K562 (cell line): ENCODE measurements around the gene TRAF3IP1. TPM values are rescaled to one million over a fixed set of nuclear protein-coding genes. Genes with fewer than 3 reads are reported as not detected.

Experiments used
- ATAC-seq: fragments of 200-7000 bp; cut with Tn5 transposase; 3 replicates; pipeline ENCODE4 v1.9.1; 2020; ENCODE audit warnings: moderate library complexity
- BruUV-seq: library from RNA; stranded (reverse); fragments of 400-500 nt; replicated peaks from 2 replicates; lab custom pipeline; 2021; lab: Mats Ljungman, UMichigan
- CTCF ChIA-PET: fragments of 300-600 bp; formaldehyde crosslinking; extraction: SDS; loops from one replicate; lab custom pipeline; 2021; ENCODE audit warnings: low intra/inter-chr PET ratio; lab: Yijun Ruan, JAX
- POLR2A ChIA-PET: fragments of 300-600, 350-650 bp; sonication (Branson Sonifier 250); formaldehyde crosslinking; extraction: SDS; loops from one replicate; lab custom pipeline; 2021; ENCODE audit warnings: antibody characterized with exemption, inconsistent platforms; lab: Yijun Ruan, JAX
- DNase-seq, 4 experiments: peaks; one replicate each; pipeline versions ENCODE4 v3.0.0 to v3.0.0-alpha.2; 2011 to 2018; ENCODE audit warnings: low spot score in 3 of 4, mixed read lengths in 3 of 4; ENCODE audit errors: extremely low read depth in 1 of 4
- FAIRE-seq: peaks from 2 replicates; lab custom pipeline; 2011; peaks lifted over from hg19 to GRCh38; lab: Jason Lieb, UNC
- H2AFZ ChIP-seq: 2 replicates; pipeline ENCODE4 v1.6.0; 2011; ENCODE audit warnings: low read depth, low read length, control low read depth, inconsistent platforms
- H3K27ac ChIP-seq: fragments of 200-600 bp; 3 replicates; pipeline ENCODE4 v1.8.0; 2011; ENCODE audit warnings: low read depth, mild to moderate bottlenecking, control low read depth, inconsistent platforms, low read length, moderate library complexity, mixed read lengths; ENCODE audit errors: extremely low read depth
- H3K27me3 ChIP-seq, 2 experiments: fragments of 300-600 bp in 1 of 2; 2 replicates in 1 of 2; 3 replicates in 1 of 2; pipeline versions ENCODE4 v1.6.0 to v1.8.0; 2011; ENCODE audit warnings: inconsistent platforms in 2 of 2, low read length in 2 of 2, mild to moderate bottlenecking in 1 of 2, mixed read lengths in 1 of 2, moderate library complexity in 1 of 2; ENCODE audit not compliant: control insufficient read depth in 2 of 2, insufficient read depth in 2 of 2
- H3K36me3 ChIP-seq: fragments of 300-600 bp; 3 replicates; pipeline ENCODE4 v1.8.0; 2011; ENCODE audit warnings: mild to moderate bottlenecking, low read length, inconsistent platforms; ENCODE audit not compliant: control insufficient read depth, insufficient read depth
- H3K4me1 ChIP-seq, 2 experiments: fragments of 200-600 bp in 1 of 2; replicated peaks in 1 of 2; 2 replicates in 1 of 2; 3 replicates in 1 of 2; pipeline versions ENCODE4 v1.5.1 to v1.8.0; 2011; ENCODE audit warnings: inconsistent platforms in 2 of 2, low read length in 2 of 2, mild to moderate bottlenecking in 1 of 2, mixed read lengths in 1 of 2, moderate library complexity in 1 of 2; ENCODE audit not compliant: control insufficient read depth in 2 of 2, insufficient read depth in 2 of 2
- H3K4me2 ChIP-seq: 2 replicates; pipeline ENCODE4 v1.6.1; 2011; ENCODE audit warnings: low read length, control low read depth, inconsistent platforms, mixed read lengths; ENCODE audit not compliant: insufficient read depth
- H3K4me3 ChIP-seq: fragments of 200-600 bp; sonication (generic), shearing (Covaris generic); 2 replicates; pipeline ENCODE4 v1.5.1; 2016; ENCODE audit warnings: control low read depth, inconsistent platforms
- H3K79me2 ChIP-seq: fragments of 200-600 bp; 3 replicates; pipeline ENCODE4 v1.8.0; 2011; ENCODE audit warnings: low read length, inconsistent platforms; ENCODE audit not compliant: control insufficient read depth, insufficient read depth
- H3K9ac ChIP-seq, 2 experiments: 2 replicates each; pipeline versions ENCODE4 v1.6.0 to v1.6.1; 2011; ENCODE audit warnings: low read depth in 2 of 2, low read length in 2 of 2, control low read depth in 1 of 2, inconsistent platforms in 1 of 2, mild to moderate bottlenecking in 1 of 2, mixed read lengths in 1 of 2; ENCODE audit not compliant: insufficient read depth in 1 of 2
- H3K9me1 ChIP-seq: one replicate; pipeline ENCODE4 v1.6.0; 2011; ENCODE audit warnings: inconsistent platforms, mild to moderate bottlenecking, low read length, moderate library complexity; ENCODE audit not compliant: control insufficient read depth, insufficient read depth
- H3K9me3 ChIP-seq: replicated peaks from 2 replicates; pipeline ENCODE4 v1.5.1; 2011; ENCODE audit warnings: low read depth, low read length, inconsistent platforms; ENCODE audit not compliant: control insufficient read depth, insufficient read depth
- H4K20me1 ChIP-seq: replicated peaks from 2 replicates; pipeline ENCODE4 v1.6.1; 2011; ENCODE audit warnings: low read length, inconsistent platforms, mixed read lengths; ENCODE audit not compliant: control insufficient read depth, insufficient read depth
- BRF1 ChIP-seq: IDR thresholded peaks from 3 replicates; pipeline ENCODE4 v1.6.1; 2011; ENCODE audit warnings: borderline replicate concordance, mild to moderate bottlenecking; ENCODE audit not compliant: insufficient read length; ENCODE audit errors: extremely low read depth
- CAMTA2 ChIP-seq: fragments of 250-450 bp; sonication (Bioruptor Pico); conservative IDR thresholded peaks from 2 replicates; pipeline ENCODE4 v1.5.1; 2022
- CEBPG ChIP-seq, 3 experiments: fragments of 200-800 bp in 1 of 3; sonication (Bioruptor generic) in 1 of 3; sonication (generic) in 1 of 3; formaldehyde crosslinking in 1 of 3; IDR thresholded peaks in 2 of 3; conservative IDR thresholded peaks in 1 of 3; 2 replicates each; pipeline versions ENCODE4 v1.6.1 to v1.8.0; 2016 to 2022; ENCODE audit warnings: missing compliant biosample characterization in 2 of 3, missing genetic modification characterization in 2 of 3, mild to moderate bottlenecking in 1 of 3, missing genetic modification reagents in 1 of 3
- E2F3 ChIP-seq: fragments of 250-450 bp; sonication (Bioruptor Pico); IDR thresholded peaks from 2 replicates; pipeline ENCODE4 v1.4.0; 2020; ENCODE audit warnings: mild to moderate bottlenecking
- FOXP1 ChIP-seq: sonication (generic); formaldehyde crosslinking; IDR thresholded peaks from 2 replicates; pipeline ENCODE4 v1.8.0; 2022; ENCODE audit warnings: mild to moderate bottlenecking, missing genetic modification reagents
- GABPB2 ChIP-seq: fragments of 250-450 bp; sonication (Bioruptor Pico); conservative IDR thresholded peaks from 2 replicates; pipeline ENCODE4 v1.5.1; 2021; ENCODE audit warnings: mild to moderate bottlenecking
- HNRNPL ChIP-seq: fragments of 200-400 bp; formaldehyde crosslinking; IDR thresholded peaks from 2 replicates; pipeline ENCODE4 v1.6.1; 2017; ENCODE audit warnings: low read depth, mild to moderate bottlenecking, low read length
- OTX1 ChIP-seq: fragments of 450-650 bp; formaldehyde crosslinking; IDR thresholded peaks from 2 replicates; pipeline ENCODE4 v1.4.0; 2022; ENCODE audit warnings: mild to moderate bottlenecking
- SREBF1 ChIP-seq: fragments of 150-350 bp; IDR thresholded peaks from 2 replicates; pipeline ENCODE4 v1.6.1; 2014; ENCODE audit warnings: antibody characterized with exemption, low read depth, low read length, borderline replicate concordance
- ZNF239 ChIP-seq: fragments of 250-450 bp; sonication (Bioruptor Pico); IDR thresholded peaks from 2 replicates; pipeline ENCODE4 v1.4.0; 2020; ENCODE audit warnings: mild to moderate bottlenecking
- ZNF384 ChIP-seq: IDR thresholded peaks from 2 replicates; pipeline ENCODE4 v1.6.1; 2012; ENCODE audit warnings: low read depth, low read length, improper control_type of control experiment
- ZNF717 ChIP-seq: fragments of 250-450 bp; sonication (Bioruptor Pico); IDR thresholded peaks from 2 replicates; pipeline ENCODE4 v1.5.0; 2021
- WGBS: fragments of 100-300 bp; shearing (Covaris generic); methylation state at CpG from one replicate; pipeline ENCODE4 v1.1.6; 2016; ENCODE audit warnings: low coverage, mixed read lengths; ENCODE audit not compliant: insufficient coverage; ENCODE audit errors: missing lambda C conversion rate; 5-methylcytosine and 5-hydroxymethylcytosine counted together
- in situ Hi-C: fragments of 300-500 bp; cut with MboI; formaldehyde crosslinking; loops from 4 replicates; pipeline ENCODE4 v1.15.0; 2018; ENCODE audit warnings: inconsistent platforms, mixed read lengths
- intact Hi-C: fragments of 100-400 bp; cut with micrococcal nuclease; formaldehyde crosslinking; loops from 2 replicates; pipeline ENCODE4 v1.14.2; 2022
- polyA plus RNA-seq, 8 experiments: library from polyadenylated mRNA; depleted of rRNA in 4 of 8; stranded (reverse) in 5 of 8; unstranded in 3 of 8; fragments of >200 nt; fragmentation: Nextera tagmentation in 2 of 8; fragmentation: Illumina TruSeq in 1 of 8; extraction: Ambion mirVana in 2 of 8; extraction: Trizol in 1 of 8; gene quantifications; 2 replicates each; pipeline versions ENCODE4 v1.2.1 to v1.2.3, GENCODE V29; 2011 to 2014; ENCODE audit warnings: inconsistent platforms in 1 of 8, missing spikeins in 1 of 8
- total RNA-seq, 7 experiments: library from RNA; depleted of rRNA in 6 of 7; stranded (reverse); fragments of >200 nt in 6 of 7; fragmentation: Illumina TruSeq in 2 of 7; extraction: Trizol in 2 of 7; gene quantifications; 2 replicates each; pipeline versions ENCODE4 v1.2.1 to v1.2.3, GENCODE V29; 2011 to 2021; ENCODE audit warnings: low replicate concordance in 1 of 7
- TF ChIP-seq, protein P1 (sequence below): sonication (generic); formaldehyde crosslinking; IDR thresholded peaks from 2 replicates; pipeline ENCODE4 v1.4.0; 2020; ENCODE audit warnings: mild to moderate bottlenecking, missing genetic modification reagents
- TF ChIP-seq, protein P2 (sequence below): fragments of 450-650 bp; IDR thresholded peaks from 2 replicates; pipeline ENCODE4 v1.6.1; 2016; ENCODE audit warnings: mild to moderate bottlenecking

Gene TRAF3IP1
- total and polyA plus RNA-seq, 9 of the 15 experiments (the other 6 are each of a cell fraction or from before 2014, with no cell fraction given) = 1.3 to 7.4 (median 3.4) TPM

DNA sequence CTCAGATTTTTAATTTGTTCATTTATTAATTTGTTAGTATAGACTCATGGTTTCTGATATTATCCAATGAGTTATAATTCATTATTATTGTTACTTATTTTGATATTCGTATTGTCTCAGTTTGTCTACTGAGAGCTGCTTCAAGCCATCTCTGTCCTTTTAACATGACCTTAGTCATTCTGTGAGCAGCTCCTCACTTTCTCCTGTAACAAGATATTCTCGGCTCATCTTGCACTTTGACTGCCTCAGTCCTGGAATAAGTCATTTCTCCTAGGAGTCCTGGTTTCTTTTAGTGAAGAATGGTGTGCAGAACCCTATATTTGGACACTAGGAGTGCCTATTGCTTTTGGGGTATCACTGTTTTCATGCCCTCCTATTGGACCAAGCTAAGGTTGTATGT lies 119.6 kb downstream of the TRAF3IP1 start:
- Histone ChIP-seq H3K27me3 (no peaks in the 10 kb centered on the region), H3K9me1 (peaks cover 2% of the 10 kb centered on the region), H3K4me2 (no peak overlapping the region), H3K4me1 (peaks cover 3 to 11% of the 10 kb centered on the region in 2 experiments; a peak in 4 of 5 replicates), H3K27ac (no peak overlapping the region), H3K4me3 (no peak overlapping the region), H3K9me3 (no peaks in the 10 kb centered on the region), H3K36me3 (peaks cover 81% of the 10 kb centered on the region; the same call in 2 of the 3 replicates), H4K20me1 (peaks cover 15% of the 10 kb centered on the region; the same call in 1 of the 2 replicates), H3K9ac (no peak overlapping the region), H2AFZ (no peak overlapping the region), H3K79me2 (peaks cover 80% of the 10 kb centered on the region)
- BruUV-seq = no TSS peak
- in situ Hi-C loops (no loop called here), intact Hi-C loops (no loop called here)
- ChIA-PET CTCF (no interaction called here), POLR2A (interaction anchor here (0.6 to 1.2 kb wide), 3 partner anchors 9 to 42 kb away, joined by 3 read pairs; no protein-coding TSS in a partner anchor)
- DNase-seq (no peak), ATAC-seq (no peak), FAIRE-seq (no peak)
- 93% methylated on average over 2 of the region's 2 CpGs for WGBS
- no peak for TF ChIP-seq ZNF717 (CRISPR knock-in tag)
- no peak for TF ChIP-seq HNRNPL
- TF ChIP-seq, protein P1, sequence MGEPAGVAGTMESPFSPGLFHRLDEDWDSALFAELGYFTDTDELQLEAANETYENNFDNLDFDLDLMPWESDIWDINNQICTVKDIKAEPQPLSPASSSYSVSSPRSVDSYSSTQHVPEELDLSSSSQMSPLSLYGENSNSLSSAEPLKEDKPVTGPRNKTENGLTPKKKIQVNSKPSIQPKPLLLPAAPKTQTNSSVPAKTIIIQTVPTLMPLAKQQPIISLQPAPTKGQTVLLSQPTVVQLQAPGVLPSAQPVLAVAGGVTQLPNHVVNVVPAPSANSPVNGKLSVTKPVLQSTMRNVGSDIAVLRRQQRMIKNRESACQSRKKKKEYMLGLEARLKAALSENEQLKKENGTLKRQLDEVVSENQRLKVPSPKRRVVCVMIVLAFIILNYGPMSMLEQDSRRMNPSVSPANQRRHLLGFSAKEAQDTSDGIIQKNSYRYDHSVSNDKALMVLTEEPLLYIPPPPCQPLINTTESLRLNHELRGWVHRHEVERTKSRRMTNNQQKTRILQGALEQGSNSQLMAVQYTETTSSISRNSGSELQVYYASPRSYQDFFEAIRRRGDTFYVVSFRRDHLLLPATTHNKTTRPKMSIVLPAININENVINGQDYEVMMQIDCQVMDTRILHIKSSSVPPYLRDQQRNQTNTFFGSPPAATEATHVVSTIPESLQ (CRISPR knock-in tag) = no peak
- no peak for TF ChIP-seq E2F3 (CRISPR knock-in tag)
- no peak for TF ChIP-seq GABPB2 (CRISPR knock-in tag)
- TF ChIP-seq BRF1 = no peak
- TF ChIP-seq SREBF1 = no peak
- TF ChIP-seq FOXP1 (CRISPR knock-in tag) = no peak
- TF ChIP-seq CAMTA2 (CRISPR knock-in tag) = no peak
- no peak for TF ChIP-seq ZNF384
- TF ChIP-seq CEBPG (CRISPR knock-in tag; IDR thresholded peaks at IDR 0.05) = no peak
- no peak for TF ChIP-seq CEBPG (tag; conservative IDR thresholded peaks at IDR 0.05 in 1 of 2, IDR thresholded peaks at IDR 0.05 in 1 of 2)
- no peak for TF ChIP-seq ZNF239 (CRISPR knock-in tag)
- no peak for TF ChIP-seq OTX1
- TF ChIP-seq, protein P2, sequence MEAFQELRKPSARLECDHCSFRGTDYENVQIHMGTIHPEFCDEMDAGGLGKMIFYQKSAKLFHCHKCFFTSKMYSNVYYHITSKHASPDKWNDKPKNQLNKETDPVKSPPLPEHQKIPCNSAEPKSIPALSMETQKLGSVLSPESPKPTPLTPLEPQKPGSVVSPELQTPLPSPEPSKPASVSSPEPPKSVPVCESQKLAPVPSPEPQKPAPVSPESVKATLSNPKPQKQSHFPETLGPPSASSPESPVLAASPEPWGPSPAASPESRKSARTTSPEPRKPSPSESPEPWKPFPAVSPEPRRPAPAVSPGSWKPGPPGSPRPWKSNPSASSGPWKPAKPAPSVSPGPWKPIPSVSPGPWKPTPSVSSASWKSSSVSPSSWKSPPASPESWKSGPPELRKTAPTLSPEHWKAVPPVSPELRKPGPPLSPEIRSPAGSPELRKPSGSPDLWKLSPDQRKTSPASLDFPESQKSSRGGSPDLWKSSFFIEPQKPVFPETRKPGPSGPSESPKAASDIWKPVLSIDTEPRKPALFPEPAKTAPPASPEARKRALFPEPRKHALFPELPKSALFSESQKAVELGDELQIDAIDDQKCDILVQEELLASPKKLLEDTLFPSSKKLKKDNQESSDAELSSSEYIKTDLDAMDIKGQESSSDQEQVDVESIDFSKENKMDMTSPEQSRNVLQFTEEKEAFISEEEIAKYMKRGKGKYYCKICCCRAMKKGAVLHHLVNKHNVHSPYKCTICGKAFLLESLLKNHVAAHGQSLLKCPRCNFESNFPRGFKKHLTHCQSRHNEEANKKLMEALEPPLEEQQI = no peak
